H9 (cell line): Measurements from ENCODE around the gene HSPG2. TPM values are rescaled to one million over a fixed set of nuclear protein-coding genes. Genes with fewer than 3 reads are reported as not detected.

ENCODE experiments used
- DNase-seq: peaks from one replicate; pipeline ENCODE4 v3.0.0-alpha.2; 2017
- H2AFZ ChIP-seq: one replicate; pipeline ENCODE4 v1.6.1; 2013; ENCODE audit warnings: mild to moderate bottlenecking, low read length, control low read depth, moderate library complexity
- H2AK5ac ChIP-seq: 2 replicates; pipeline ENCODE4 v1.6.1; 2013; ENCODE audit warnings: low read length, control low read depth, mixed read lengths; ENCODE audit not compliant: insufficient read length
- H2BK120ac ChIP-seq: one replicate; pipeline ENCODE4 v1.6.1; 2013; ENCODE audit warnings: low read depth, mild to moderate bottlenecking, low read length, control low read depth, inconsistent platforms; ENCODE audit not compliant: poor library complexity, severe bottlenecking
- H2BK12ac ChIP-seq: 2 replicates; pipeline ENCODE4 v1.6.1; 2013; ENCODE audit warnings: low read length, control low read depth, mixed read lengths, low read depth; ENCODE audit not compliant: insufficient read length
- H2BK15ac ChIP-seq: 2 replicates; pipeline ENCODE4 v1.6.1; 2013; ENCODE audit warnings: low read depth, low read length, control low read depth
- H2BK20ac ChIP-seq: one replicate; pipeline ENCODE4 v1.6.1; 2013; ENCODE audit warnings: low read depth, mild to moderate bottlenecking, low read length, control low read depth, inconsistent platforms; ENCODE audit not compliant: poor library complexity, severe bottlenecking
- H2BK5ac ChIP-seq: 2 replicates; pipeline ENCODE4 v1.6.1; 2013; ENCODE audit warnings: low read length, control low read depth, mixed read lengths; ENCODE audit not compliant: insufficient read length
- H3K14ac ChIP-seq: 2 replicates; pipeline ENCODE4 v1.6.1; 2013; ENCODE audit warnings: low read length, control low read depth; ENCODE audit not compliant: insufficient read depth
- H3K18ac ChIP-seq: 2 replicates; pipeline ENCODE4 v1.6.1; 2013; ENCODE audit warnings: low read depth, mild to moderate bottlenecking, mixed read lengths, low read length, control low read depth; ENCODE audit not compliant: insufficient read length
- H3K23ac ChIP-seq: 2 replicates; pipeline ENCODE4 v1.6.1; 2013; ENCODE audit warnings: low read length, control low read depth, mixed read lengths, low read depth; ENCODE audit not compliant: insufficient read length
- H3K23me2 ChIP-seq: 2 replicates; pipeline ENCODE4 v1.6.1; 2013; ENCODE audit warnings: low read depth, mild to moderate bottlenecking, mixed read lengths, low read length, control low read depth; ENCODE audit not compliant: insufficient read length, poor library complexity, severe bottlenecking
- H3K27ac ChIP-seq: 2 replicates; pipeline ENCODE4 v1.5.1; 2013; ENCODE audit warnings: low read length, control low read depth, mixed read lengths, low read depth; ENCODE audit not compliant: insufficient read length
- H3K27me3 ChIP-seq: 2 replicates; pipeline ENCODE4 v1.6.1; 2013; ENCODE audit warnings: low read length, control low read depth, inconsistent platforms; ENCODE audit not compliant: insufficient read depth
- H3K4ac ChIP-seq: 2 replicates; pipeline ENCODE4 v1.6.1; 2013; ENCODE audit warnings: low read depth, mild to moderate bottlenecking, control low read depth, inconsistent platforms, low read length, moderate library complexity
- H3K4me1 ChIP-seq: 2 replicates; pipeline ENCODE4 v1.6.1; 2013; ENCODE audit warnings: low read length, control low read depth, inconsistent platforms; ENCODE audit not compliant: insufficient read depth
- H3K4me2 ChIP-seq: 2 replicates; pipeline ENCODE4 v1.6.1; 2013; ENCODE audit warnings: low read length, control low read depth, mixed read lengths; ENCODE audit not compliant: insufficient read length, insufficient read depth
- H3K56ac ChIP-seq: 2 replicates; pipeline ENCODE4 v1.6.1; 2013; ENCODE audit warnings: low read depth, mild to moderate bottlenecking, mixed read lengths, low read length, control low read depth; ENCODE audit not compliant: insufficient read length
- H3K79me1 ChIP-seq: 2 replicates; pipeline ENCODE4 v1.6.1; 2013; ENCODE audit warnings: low read depth, mild to moderate bottlenecking, moderate library complexity, low read length, control low read depth, inconsistent platforms; ENCODE audit not compliant: insufficient read depth, poor library complexity, severe bottlenecking
- H3K79me2 ChIP-seq: 2 replicates; pipeline ENCODE4 v1.6.1; 2013; ENCODE audit warnings: low read length, control low read depth, inconsistent platforms; ENCODE audit not compliant: insufficient read depth
- H3K9ac ChIP-seq: 2 replicates; pipeline ENCODE4 v1.6.1; 2013; ENCODE audit warnings: low read length, control low read depth, mixed read lengths; ENCODE audit not compliant: insufficient read length; ENCODE audit errors: extremely low read depth
- H3K9me3 ChIP-seq: one replicate; pipeline ENCODE4 v1.6.1; 2013; ENCODE audit warnings: low read depth, low read length, inconsistent platforms; ENCODE audit not compliant: control insufficient read depth
- H3T11ph ChIP-seq: one replicate; pipeline ENCODE4 v1.6.1; 2013; ENCODE audit warnings: mild to moderate bottlenecking, low read length, control low read depth, inconsistent platforms
- H4K20me1 ChIP-seq: one replicate; pipeline ENCODE4 v1.6.1; 2013; ENCODE audit not compliant: control insufficient read depth, insufficient read length, insufficient read depth
- H4K5ac ChIP-seq: 2 replicates; pipeline ENCODE4 v1.6.1; 2013; ENCODE audit warnings: low read depth, mild to moderate bottlenecking, mixed read lengths, low read length, control low read depth; ENCODE audit not compliant: insufficient read length
- H4K8ac ChIP-seq: replicated peaks from 2 replicates; pipeline ENCODE4 v1.6.1; 2013; ENCODE audit warnings: low read length, control low read depth, mixed read lengths, low read depth; ENCODE audit not compliant: insufficient read length
- H4K91ac ChIP-seq: 2 replicates; pipeline ENCODE4 v1.6.1; 2013; ENCODE audit warnings: low read depth, mild to moderate bottlenecking, moderate library complexity, mixed read lengths, low read length, control low read depth; ENCODE audit not compliant: insufficient read length
- H3K27ac Mint-ChIP-seq, 3 experiments: 2 replicates in 2 of 3; 3 replicates in 1 of 3; pipeline ENCODE4 v1.8.0; 2020 to 2021; ENCODE audit warnings: mixed read lengths in 3 of 3, mild to moderate bottlenecking in 1 of 3, moderate library complexity in 1 of 3
- H3K27me3 Mint-ChIP-seq: 2 replicates; pipeline ENCODE4 v1.8.0; 2021; ENCODE audit warnings: low read depth, mild to moderate bottlenecking, moderate library complexity, mixed read lengths
- H3K36me3 Mint-ChIP-seq, 3 experiments: 2 replicates in 2 of 3; 3 replicates in 1 of 3; pipeline ENCODE4 v1.8.0; 2020 to 2021; ENCODE audit warnings: low read depth in 3 of 3, mixed read lengths in 3 of 3; ENCODE audit not compliant: insufficient read depth in 1 of 3
- H3K4me1 Mint-ChIP-seq, 2 experiments: 2 replicates each; pipeline ENCODE4 v1.8.0; 2020; ENCODE audit warnings: mixed read lengths in 2 of 2
- H3K4me3 Mint-ChIP-seq, 2 experiments: 2 replicates in 1 of 2; 3 replicates in 1 of 2; pipeline ENCODE4 v1.8.0; 2020 to 2021; ENCODE audit warnings: mild to moderate bottlenecking in 2 of 2, mixed read lengths in 2 of 2, moderate library complexity in 1 of 2
- H3K9me3 Mint-ChIP-seq, 2 experiments: 2 replicates in 1 of 2; 3 replicates in 1 of 2; pipeline ENCODE4 v1.8.0; 2020; ENCODE audit warnings: mild to moderate bottlenecking in 2 of 2, mixed read lengths in 2 of 2, moderate library complexity in 1 of 2
- CTCF ChIP-seq: fragments of 200-600 bp; sonication (generic); conservative IDR thresholded peaks from 3 replicates; pipeline ENCODE4 v1.8.0; 2021; ENCODE audit warnings: antibody characterized with exemption, mild to moderate bottlenecking
- WGBS: extraction: QIAGEN DNeasy Blood & Tissue Kit; methylation state at CpG from one replicate; pipeline ENCODE4 v1.1.7; 2013; ENCODE audit warnings: missing lambda C conversion rate, low lambda C conversion rate, mixed read lengths; ENCODE audit not compliant: insufficient read length; ENCODE audit errors: extremely low coverage; 5-methylcytosine and 5-hydroxymethylcytosine counted together
- total RNA-seq: library from RNA; stranded (reverse); gene quantifications from 2 replicates; pipeline ENCODE4 v1.2.1, GENCODE V29; 2021

Gene HSPG2
- total RNA-seq, 1 experiment from 2014 or later: 90.0 TPM

- peaks cover 4% of the 10 kb centered on the region; the same call in 1 of the 2 replicates for H3K4me1 ChIP-seq
- H3K27ac ChIP-seq: no peak overlapping the region
- WGBS: no CpG with 5 or more reads among the region's 9 CpGs
- no peaks in the 10 kb centered on the region for H3K9me3 ChIP-seq
- Mint-ChIP-seq H3K9me3 (no peaks in the 10 kb centered on the region), H3K27me3 (no peaks in the 10 kb centered on the region; the same call in none of the 2 replicates), H3K36me3 (no peaks in the 10 kb centered on the region), H3K27ac (no peak overlapping the region), H3K4me1 (peaks cover 28 to 30% of the 10 kb centered on the region in 2 experiments), H3K4me3 (no peak overlapping the region)
- H2BK20ac ChIP-seq: no peak overlapping the region
- no peak overlapping the region for H3K4me2 ChIP-seq
- H2AK5ac ChIP-seq: no peak overlapping the region
- H2AFZ ChIP-seq: no peak overlapping the region
- H3T11ph ChIP-seq: no peak overlapping the region
- no peak overlapping the region for H2BK5ac ChIP-seq
- H3K4ac ChIP-seq: no peak overlapping the region
- peak overlapping the region; percentile 54 for H4K91ac ChIP-seq
- no peak for DNase-seq
- no peaks in the 10 kb centered on the region for H3K79me1 ChIP-seq
- no peak overlapping the region for H3K9ac ChIP-seq
- no peak overlapping the region for H2BK120ac ChIP-seq
- no peak overlapping the region for H4K8ac ChIP-seq
- H4K5ac ChIP-seq: no peak overlapping the region
- no peaks in the 10 kb centered on the region for H3K23me2 ChIP-seq
- no peak overlapping the region for H3K23ac ChIP-seq
- H3K18ac ChIP-seq: no peak overlapping the region
- H3K27me3 ChIP-seq: no peaks in the 10 kb centered on the region
- H3K56ac ChIP-seq: no peak overlapping the region
- no peaks in the 10 kb centered on the region for H3K79me2 ChIP-seq
- peak overlapping the region; percentile 39; the same call in 1 of the 2 replicates for H3K14ac ChIP-seq
- H2BK12ac ChIP-seq: no peak overlapping the region
- H2BK15ac ChIP-seq: no peak overlapping the region
- H4K20me1 ChIP-seq: no peaks in the 10 kb centered on the region
- no peak for TF ChIP-seq CTCF
These were observed 18.6 kb upstream of the HSPG2 start for GRCh38 chr1:21955501-21956281.
